ENCODE results near the gene HDAC4. TPM values are rescaled to one million over a fixed set of nuclear protein-coding genes. Genes with fewer than 3 reads are reported as not detected.

HDAC4 gene
- total and polyA plus RNA-seq, 2 of the 8 experiments (the other 6 are each of a cell fraction or from before 2014, with no cell fraction given) = 15.4 to 31.5 TPM

GRCh38 chr2:239114616-239115265, 286.1 kb downstream of the HDAC4 start:
- H2BK5ac ChIP-seq (ENCODE audit: low read depth, low read length) = no peak overlapping the region
- peaks cover 0 to 5% (median 1%) of the 10 kb centered on the region in 4 experiments; a peak in 4 of 8 replicates for H3K36me3 ChIP-seq (ENCODE audit: control insufficient read depth in 2 of 4, insufficient read depth in 4 of 4, low read length in 3 of 4)
- H3K14ac ChIP-seq (ENCODE audit: insufficient read length) = no peak overlapping the region
- peaks cover 0 to 3% of the 10 kb centered on the region in 2 experiments for H4K20me1 ChIP-seq (replicated peaks in 1 of 2; ENCODE audit: control insufficient read depth in 1 of 2, insufficient read depth in 2 of 2, low read length in 2 of 2)
- FAIRE-seq (no peak), DNase-seq (ENCODE audit: low read depth in 1 of 2, low spot score in 2 of 2) (no peak)
- 98% methylated on average over 14 of the region's 25 CpGs; no CpG with 5 or more reads in 1 of the 2 experiments for WGBS, 2 experiments (ENCODE audit: extremely low coverage in 1 of 2, insufficient coverage in 1 of 2, insufficient read length in 1 of 2, insufficient replicate concordance in 2 of 2, low coverage in 1 of 2, low lambda C conversion rate in 2 of 2, missing lambda C conversion rate in 1 of 2)
- H2BK20ac ChIP-seq (ENCODE audit: low read length) = no peak overlapping the region
- H3K4me1 ChIP-seq (replicated peaks in 1 of 4; ENCODE audit: control insufficient read depth in 3 of 4, insufficient read depth in 4 of 4, low read length in 3 of 4) = no peaks in the 10 kb centered on the region; a peak in 1 of 7 replicates
- no peak overlapping the region for H2AFZ ChIP-seq (ENCODE audit: low read length)
- H3K56ac ChIP-seq (replicated peaks; ENCODE audit: insufficient read length, low read depth, low read length) = no peak overlapping the region
- no peak overlapping the region; the same call in 1 of the 2 replicates for H4K8ac ChIP-seq (ENCODE audit: extremely low read depth, insufficient read depth, low read length)
- no peak overlapping the region for H3K4me2 ChIP-seq (ENCODE audit: insufficient read depth in 1 of 2, low read depth in 2 of 2, low read length in 2 of 2)
- H2BK120ac ChIP-seq (replicated peaks; ENCODE audit: low read depth, low read length) = no peak overlapping the region
- H3K23me2 ChIP-seq (ENCODE audit: low read depth, low read length) = no peaks in the 10 kb centered on the region
- H3K18ac ChIP-seq (ENCODE audit: extremely low read depth, low read length) = no peak overlapping the region
- no peak overlapping the region for H3K9ac ChIP-seq (replicated peaks in 1 of 4; ENCODE audit: extremely low read depth in 1 of 4, low read depth in 3 of 4, low read length in 3 of 4)
- H3K4me3 ChIP-seq (ENCODE audit: extremely low read depth in 1 of 4, insufficient read depth in 2 of 4, low read depth in 3 of 4, low read length in 4 of 4) = no peak overlapping the region
- no peaks in the 10 kb centered on the region for H3K27me3 ChIP-seq (replicated peaks in 1 of 4; ENCODE audit: control insufficient read depth in 3 of 4, extremely low read depth in 1 of 4, insufficient read depth in 3 of 4, low read length in 3 of 4)
- no peaks in the 10 kb centered on the region for H3K79me1 ChIP-seq (ENCODE audit: low read depth, low read length)
- no peaks in the 10 kb centered on the region for H3K79me2 ChIP-seq (ENCODE audit: control insufficient read depth in 1 of 2, insufficient read depth in 2 of 2, low read length in 2 of 2)
- H3K9me3 ChIP-seq (ENCODE audit: insufficient read depth in 2 of 2, low read depth in 1 of 2, low read length in 1 of 2) = no peaks in the 10 kb centered on the region
- no peak overlapping the region for H4K91ac ChIP-seq (replicated peaks; ENCODE audit: insufficient read length, low read length)
- CTCF ChIA-PET (ENCODE audit: partially characterized antibody) = interaction anchor here (0.6 to 1.9 kb wide), 3 partner anchors 12 to 107 kb away, joined by 3 to 6 read pairs (median 4); no protein-coding TSS in a partner anchor
- no peak overlapping the region for H3K27ac ChIP-seq (ENCODE audit: low read depth, low read length)
- no peak overlapping the region for H2BK15ac ChIP-seq (ENCODE audit: low read length)
- H3K4ac ChIP-seq (replicated peaks; ENCODE audit: insufficient read length, low read depth, low read length) = no peak overlapping the region
- H2BK12ac ChIP-seq (ENCODE audit: low read depth, low read length) = no peak overlapping the region
- no peak overlapping the region for H4K5ac ChIP-seq (ENCODE audit: insufficient read length, low read depth, low read length)
- TF ChIP-seq JUN (IDR thresholded peaks at IDR 0.05; ENCODE audit: low read depth, low read length) = no peak
- TF ChIP-seq CEBPB (IDR thresholded peaks at IDR 0.05; ENCODE audit: low read depth, low read length) = peak; percentile 62
- TF ChIP-seq CTCF (IDR thresholded peaks at IDR 0.05; ENCODE audit: control extremely low read depth in 1 of 3, insufficient read depth in 1 of 3, low read depth in 1 of 3, low read length in 3 of 3) = peak in 1 of 3 experiments; percentile 3; a peak in 1 of 4 replicates
- H3K23ac ChIP-seq (ENCODE audit: insufficient read length) = no peak overlapping the region
- H2AK5ac ChIP-seq (ENCODE audit: low read depth, low read length) = no peak overlapping the region
- POLR2A ChIA-PET (ENCODE audit: partially characterized antibody) = interaction anchor here (0.9 kb wide), 1 partner anchor 51 kb away, joined by 3 read pairs; no protein-coding TSS in a partner anchor

Measured in H1 (cell line).